ENCODE results near the gene RBL2. TPM values are rescaled to one million over a fixed set of nuclear protein-coding genes. Genes with fewer than 3 reads are reported as not detected.

Gene RBL2
- total and polyA plus RNA-seq, 9 of the 15 experiments (the other 6 are each of a cell fraction or from before 2014, with no cell fraction given): 7.8 to 76.3 (median 28.5) TPM

- TF ChIP-seq ZNF280A (IDR thresholded peaks at IDR 0.05; ENCODE audit: low read depth, partially characterized antibody) (no peak), ATF6 (CRISPR knock-in tag; IDR thresholded peaks at IDR 0.05) (no peak), SREBF1 (IDR thresholded peaks at IDR 0.05; ENCODE audit: borderline replicate concordance, low read depth, low read length) (no peak), AFF4 (CRISPR knock-in tag; IDR thresholded peaks at IDR 0.05) (0 out of 2 replicates have a peak, but pooled peaks have one; percentile 37), RAD21 (CRISPR knock-in tag; conservative IDR thresholded peaks at IDR 0.05 in 1 of 2, IDR thresholded peaks at IDR 0.05 in 1 of 2) (peak; percentile 60 to 81; a peak in 3 of 4 replicates), DEAF1 (CRISPR knock-in tag; IDR thresholded peaks at IDR 0.05) (peak; percentile 19; the same call in 1 of the 2 replicates), CEBPB (tag; IDR thresholded peaks at IDR 0.05) (no peak), NR2C1 (IDR thresholded peaks at IDR 0.05) (no peak), NR2C1 (tag; IDR thresholded peaks at IDR 0.05) (no peak), ZNF408 (CRISPR knock-in tag; IDR thresholded peaks at IDR 0.05; ENCODE audit: low read depth) (no peak)
Measured at GRCh38 chr16:53509906-53510703, 75.8 kb downstream of the RBL2 start (continued).
